GM19324 (cell line): ENCODE measurements around the gene RMND5A.
A peak's percentile ranks its signal among the peaks of the same experiment; 100 is the strongest.

Experiments used
- ATAC-seq: cut with Tn5 transposase; IDR thresholded peaks from one replicate; pipeline ENCODE4 v1.9.1; 2021; ENCODE audit warnings: mild to moderate bottlenecking, moderate library complexity; ENCODE audit not compliant: unreplicated experiment, low FRiP score

Gene RMND5A

GRCh38 chr2:86719637-86720539, at the start of gene RMND5A:
Gene RMND5A, plus strand, starts transcription at chr2:86720291. Its CDS starts 377 bp downstream, at chr2:86720668.
- peak; percentile 96 for ATAC-seq

- no peak for ATAC-seq
Measured at GRCh38 chr2:86671337-86671981, 48.6 kb upstream of the RMND5A start.

- no peak for ATAC-seq
Measured at GRCh38 chr2:86672027-86672545, 48.0 kb upstream of the RMND5A start.

GRCh38 chr2:86673011-86673410, 47.1 kb upstream of the RMND5A start:
- ATAC-seq = no peak

- no peak for ATAC-seq
Measured at GRCh38 chr2:86673986-86674670, 46.0 kb upstream of the RMND5A start.

GRCh38 chr2:86675104-86675503, 45.0 kb upstream of the RMND5A start:
- no peak for ATAC-seq

GRCh38 chr2:86675511-86676015, 44.5 kb upstream of the RMND5A start:
- no peak for ATAC-seq

GRCh38 chr2:86677816-86678215, 42.3 kb upstream of the RMND5A start:
- no peak for ATAC-seq

- no peak for ATAC-seq
Measured at GRCh38 chr2:86679036-86679435, 41.1 kb upstream of the RMND5A start.

GRCh38 chr2:86685351-86685750, 34.7 kb upstream of the RMND5A start:
- no peak for ATAC-seq

- no peak for ATAC-seq
Measured at GRCh38 chr2:86686460-86686859, 33.6 kb upstream of the RMND5A start.

GRCh38 chr2:86686905-86687304, 33.2 kb upstream of the RMND5A start:
- no peak for ATAC-seq

- no peak for ATAC-seq
Measured at GRCh38 chr2:86695053-86695691, 24.9 kb upstream of the RMND5A start.

- ATAC-seq = no peak
Measured at GRCh38 chr2:86697551-86698104, 22.5 kb upstream of the RMND5A start.

- ATAC-seq = no peak
Measured at GRCh38 chr2:86700690-86701089, 19.4 kb upstream of the RMND5A start.

- no peak for ATAC-seq
Measured at GRCh38 chr2:86703704-86704361, 16.3 kb upstream of the RMND5A start.

- ATAC-seq = no peak
Measured at GRCh38 chr2:86704459-86704971, 15.6 kb upstream of the RMND5A start.

- ATAC-seq = no peak
Measured at GRCh38 chr2:86706220-86706619, 13.9 kb upstream of the RMND5A start.

GRCh38 chr2:86706935-86707334, 13.2 kb upstream of the RMND5A start:
- ATAC-seq = no peak
